Amniotic epithelial cell (primary cell): ENCODE results near the gene C2CD2L.
"Not testable (repeated sequence)": the region's sequence is repeated elsewhere in the genome, so short reads cannot be mapped to it uniquely, and the experiment has no call there.

ENCODE experiments used
- DNase-seq: peaks from one replicate; pipeline ENCODE4 v3.0.0-alpha.2; 2010; ENCODE audit warnings: low read depth

C2CD2L gene

DNA sequence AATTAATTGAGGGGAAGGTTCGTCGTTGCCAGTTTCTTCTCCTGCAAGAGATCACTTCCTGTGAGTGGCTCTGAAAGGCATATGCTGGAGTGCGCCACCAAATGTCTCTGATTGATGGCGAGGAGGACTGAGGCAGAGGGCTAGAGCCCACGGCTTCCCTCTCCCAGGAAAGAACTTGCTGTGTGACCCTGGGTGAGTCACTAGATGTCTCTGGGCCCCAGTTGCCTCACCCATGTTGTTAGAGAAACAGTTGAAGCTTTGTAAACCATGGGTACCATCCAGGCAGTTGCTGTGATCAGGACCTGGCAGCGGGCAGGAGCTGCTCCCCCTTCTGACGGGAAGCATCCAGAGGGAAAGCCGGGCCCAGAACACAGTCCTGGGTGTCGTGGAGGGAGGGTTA is 44.9 kb downstream of the C2CD2L start:
- DNase-seq = no peak

- DNase-seq = no peak
Measured at GRCh38 chr11:119152604-119153003, 45.5 kb downstream of the C2CD2L start.

DNA sequence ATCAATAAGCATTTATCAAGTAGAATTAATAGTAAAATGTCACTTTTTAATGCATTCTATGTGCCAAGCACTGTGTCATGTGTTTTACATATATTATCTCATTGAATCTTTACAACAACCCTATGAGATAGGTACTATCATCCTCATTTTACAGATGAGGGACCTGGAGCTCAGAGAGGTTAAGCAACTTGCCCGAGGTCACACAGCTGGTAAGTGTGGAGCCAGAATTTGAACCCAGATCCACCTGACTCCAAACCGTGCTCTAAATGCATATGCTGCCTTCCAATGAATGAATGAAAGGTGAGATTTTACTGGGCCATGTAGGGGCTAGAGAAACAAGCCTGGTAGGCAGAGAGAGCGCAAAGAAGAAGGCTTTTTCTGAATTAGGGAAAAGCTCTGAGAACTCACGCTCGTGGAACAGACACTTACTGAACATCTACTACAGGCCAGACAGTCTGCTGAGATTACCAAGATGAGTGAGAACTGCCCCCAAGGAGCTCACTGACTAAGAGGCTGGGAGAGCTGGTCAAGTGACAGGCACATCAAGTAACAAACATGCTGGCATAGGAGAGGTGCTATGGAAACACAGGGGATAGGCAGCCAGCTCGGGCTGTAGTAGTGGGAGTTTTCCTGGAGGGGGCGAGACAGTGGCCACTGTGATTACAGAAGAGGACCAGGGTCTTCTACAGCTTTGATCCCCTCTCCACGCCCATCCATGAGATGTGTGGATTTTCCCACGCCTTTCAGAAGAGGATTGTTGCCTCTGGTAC is 46.1 kb downstream of the C2CD2L start:
- no peak for DNase-seq

DNA sequence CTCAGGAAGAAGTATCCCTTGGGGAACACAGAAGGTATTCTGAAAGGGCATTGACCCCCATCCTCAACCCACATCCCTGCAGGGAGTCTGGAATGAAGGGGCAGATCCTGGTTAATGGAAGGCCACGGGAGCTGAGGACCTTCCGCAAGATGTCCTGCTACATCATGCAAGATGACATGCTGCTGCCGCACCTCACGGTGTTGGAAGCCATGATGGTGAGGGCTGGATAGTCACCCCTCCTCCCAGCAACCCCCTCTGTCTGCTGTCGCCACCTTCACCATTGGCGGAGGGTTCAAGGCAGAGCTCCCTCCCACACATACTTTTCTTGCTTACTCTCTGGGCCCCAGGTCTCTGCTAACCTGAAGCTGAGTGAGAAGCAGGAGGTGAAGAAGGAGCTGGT is 47.0 kb downstream of the C2CD2L start:
- DNase-seq = no peak

DNA sequence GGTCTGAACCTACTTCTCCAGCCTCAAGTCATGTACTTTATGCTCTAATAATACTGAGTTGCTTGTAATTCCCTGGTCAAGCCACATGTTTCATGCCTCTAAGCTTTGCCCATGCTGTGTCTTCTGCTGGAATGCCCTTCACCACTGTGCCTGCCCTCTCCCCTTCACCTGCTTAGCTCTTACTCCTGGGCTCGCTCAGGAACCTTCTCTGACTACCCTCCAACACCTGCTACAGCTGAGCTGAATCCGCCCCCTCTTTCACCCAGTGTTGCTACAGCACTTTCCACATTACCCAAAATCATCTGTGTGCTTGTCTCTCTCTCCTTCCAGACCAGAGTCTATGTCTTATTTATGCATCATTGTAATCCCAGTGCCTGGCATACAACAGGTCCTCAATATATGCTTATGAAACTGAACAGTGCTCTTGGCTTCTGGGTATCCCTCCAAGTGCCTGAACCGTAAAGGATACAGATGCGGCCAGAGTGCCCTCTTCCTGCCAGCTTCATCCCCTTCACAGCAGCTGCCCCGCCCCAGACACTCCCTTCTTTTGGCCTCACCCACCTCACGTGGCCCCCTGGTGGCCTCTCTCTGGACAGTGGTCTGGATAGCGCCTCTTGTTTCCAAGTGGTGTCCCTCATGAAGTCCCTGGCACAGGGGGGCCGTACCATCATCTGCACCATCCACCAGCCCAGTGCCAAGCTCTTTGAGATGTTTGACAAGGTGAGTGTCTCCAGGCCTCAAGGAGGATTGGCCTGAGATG is 48.8 kb downstream of the C2CD2L start:
- DNase-seq = no peak

- DNase-seq = no peak
Measured at GRCh38 chr11:119156496-119156895, 49.4 kb downstream of the C2CD2L start.

DNA sequence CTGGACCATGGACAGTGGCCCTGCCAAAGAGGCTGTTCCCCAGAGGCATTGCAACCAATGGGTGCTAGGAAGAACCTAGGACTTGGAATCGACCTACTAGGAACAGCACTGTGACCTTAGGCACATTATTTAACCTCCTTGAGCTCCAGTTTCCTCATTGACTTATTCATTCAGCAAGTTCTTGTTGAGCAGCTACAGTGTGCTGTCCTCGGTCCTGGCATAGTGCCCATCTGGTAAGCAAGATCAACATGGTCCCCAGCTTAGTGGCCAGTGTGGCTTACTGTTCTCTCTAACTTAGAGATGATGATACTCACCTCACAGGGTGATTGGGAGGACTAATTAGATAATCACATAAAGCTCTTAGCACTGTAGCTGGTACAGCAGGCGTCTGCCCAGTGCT is 49.9 kb downstream of the C2CD2L start:
- DNase-seq = no peak

GRCh38 chr11:119158467-119158866 is 51.3 kb downstream of the C2CD2L start:
- no peak for DNase-seq

DNA sequence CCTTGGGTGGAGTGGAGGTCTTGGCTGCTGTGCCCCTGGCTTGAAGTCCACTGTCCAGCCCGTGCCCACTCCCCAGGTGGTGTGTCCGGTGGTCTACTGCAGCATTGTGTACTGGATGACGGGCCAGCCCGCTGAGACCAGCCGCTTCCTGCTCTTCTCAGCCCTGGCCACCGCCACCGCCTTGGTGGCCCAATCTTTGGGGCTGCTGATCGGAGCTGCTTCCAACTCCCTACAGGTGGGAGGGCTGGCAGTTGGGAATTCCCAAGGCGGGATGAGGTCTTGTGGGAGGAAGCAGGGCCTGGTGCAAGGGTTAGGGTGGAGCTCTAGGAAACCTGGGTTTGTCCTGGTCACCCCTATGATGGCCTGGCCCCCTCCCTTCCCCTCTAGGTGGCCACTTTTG is 53.0 kb downstream of the C2CD2L start:
- no peak for DNase-seq

GRCh38 chr11:119161871-119162270 is 54.7 kb downstream of the C2CD2L start:
- no peak for DNase-seq

DNA sequence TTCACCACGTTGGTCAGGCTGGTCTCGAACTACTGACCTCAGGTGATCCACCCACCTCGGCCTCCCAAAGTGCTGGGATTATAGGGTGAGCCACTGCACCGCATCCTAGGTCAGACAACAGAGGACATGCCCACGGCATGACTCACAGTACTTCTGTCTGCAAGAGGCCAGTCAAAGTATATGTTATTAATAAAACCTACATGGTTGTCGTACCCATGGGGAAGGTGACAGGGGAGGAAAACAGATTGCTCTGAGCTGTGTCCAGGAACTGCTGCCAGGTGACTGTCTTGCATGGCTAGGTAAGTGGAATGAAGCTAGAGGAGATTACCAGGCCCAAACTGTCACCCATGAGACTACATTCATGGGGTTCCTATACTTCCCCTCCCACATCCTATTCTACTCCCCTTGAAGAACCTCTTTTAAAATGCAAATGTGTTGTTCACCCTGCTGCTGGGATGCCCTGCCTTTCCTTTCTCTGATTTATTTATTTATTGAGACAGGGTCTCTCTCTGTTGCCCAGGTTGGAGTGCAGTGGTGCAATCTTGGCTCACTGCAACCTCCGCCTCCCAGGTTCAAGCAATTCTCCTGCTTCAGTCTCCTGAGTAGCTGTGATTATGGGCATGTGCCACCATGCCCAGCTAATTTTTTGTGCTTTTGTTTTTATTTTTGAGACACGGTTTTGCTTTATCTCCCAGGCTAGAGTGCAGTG is 59.4 kb downstream of the C2CD2L start:
- DNase-seq = peak; percentile 79

GRCh38 chr11:119167077-119167458 is 59.9 kb downstream of the C2CD2L start:
- not testable (repeated sequence) for DNase-seq

DNA sequence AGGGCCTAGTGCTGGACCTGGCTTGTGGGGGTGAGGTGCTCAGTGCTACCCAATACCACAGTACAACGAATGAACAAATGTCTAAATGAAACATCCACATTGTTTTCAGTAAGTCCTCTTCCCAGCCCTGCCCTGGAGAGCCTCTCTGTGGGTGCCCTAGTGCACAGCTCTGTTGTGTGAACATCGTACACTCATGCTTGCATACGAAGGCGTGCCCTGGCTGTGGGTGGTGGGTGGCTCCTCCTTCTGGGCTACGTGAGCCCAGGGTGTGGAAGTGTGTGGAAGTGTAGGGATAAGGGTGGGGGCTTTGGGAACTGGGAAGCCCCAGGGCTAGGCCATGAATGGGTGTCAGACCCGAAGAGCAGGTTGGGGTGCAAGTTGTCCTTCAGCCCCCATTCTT is 60.8 kb downstream of the C2CD2L start:
- peak; percentile 26 for DNase-seq
